MM.1S (cell line): ENCODE results near the gene IFT22.

Source experiments
- DNase-seq: peaks from one replicate; pipeline ENCODE4 v3.0.0-alpha.2; 2015
- H2AFZ ChIP-seq: fragments of 300-600 bp; sonication (generic); 2 replicates; pipeline ENCODE4 v1.6.0; 2016; ENCODE audit warnings: antibody characterized with exemption, low read length
- H3F3A ChIP-seq: fragments of 300-600 bp; sonication (generic); 2 replicates; pipeline ENCODE4 v1.6.1; 2016; ENCODE audit warnings: mild to moderate bottlenecking, antibody characterized with exemption, low read length, moderate library complexity, mixed read lengths; ENCODE audit not compliant: insufficient read depth
- H3K27ac ChIP-seq: fragments of 300-600 bp; sonication (generic); 2 replicates; pipeline ENCODE4 v1.5.1; 2016; ENCODE audit warnings: mild to moderate bottlenecking, low read length
- H3K27me3 ChIP-seq: fragments of 300-600 bp; sonication (generic); replicated peaks from 2 replicates; pipeline ENCODE4 v1.6.0; 2016; ENCODE audit warnings: low read length; ENCODE audit not compliant: insufficient read depth
- H3K36me3 ChIP-seq: fragments of 300-600 bp; sonication (generic); replicated peaks from 2 replicates; pipeline ENCODE4 v1.6.1; 2016; ENCODE audit warnings: mild to moderate bottlenecking, low read length, mixed read lengths; ENCODE audit not compliant: insufficient read depth
- H3K4me1 ChIP-seq: fragments of 300-600 bp; sonication (generic); 2 replicates; pipeline ENCODE4 v1.6.1; 2016; ENCODE audit warnings: low read length, mixed read lengths
- H3K4me2 ChIP-seq: fragments of 300-600 bp; sonication (generic); 2 replicates; pipeline ENCODE4 v1.6.0; 2016; ENCODE audit warnings: low read depth, low read length
- H3K4me3 ChIP-seq: fragments of 300-600 bp; sonication (generic); 2 replicates; pipeline ENCODE4 v1.5.1; 2016; ENCODE audit warnings: low read length, mixed read lengths
- H3K79me2 ChIP-seq: fragments of 300-600 bp; sonication (generic); 2 replicates; pipeline ENCODE4 v1.6.1; 2016; ENCODE audit warnings: mixed run types, low read length, mixed read lengths
- H3K9ac ChIP-seq: fragments of 300-600 bp; sonication (generic); 2 replicates; pipeline ENCODE4 v1.6.1; 2016; ENCODE audit warnings: low read length, mixed read lengths
- H3K9me2 ChIP-seq: fragments of 300-600 bp; sonication (generic); replicated peaks from 2 replicates; pipeline ENCODE4 v1.6.1; 2016; ENCODE audit warnings: mild to moderate bottlenecking, low read length, mixed read lengths; ENCODE audit not compliant: insufficient read depth
- H3K9me3 ChIP-seq: fragments of 300-600 bp; sonication (generic); replicated peaks from 2 replicates; pipeline ENCODE4 v1.6.1; 2016; ENCODE audit warnings: mild to moderate bottlenecking, low read length, mixed read lengths; ENCODE audit not compliant: insufficient read depth
- H4K20me1 ChIP-seq: fragments of 300-600 bp; sonication (generic); 2 replicates; pipeline ENCODE4 v1.6.1; 2016; ENCODE audit warnings: mild to moderate bottlenecking, low read length, moderate library complexity, mixed read lengths; ENCODE audit not compliant: insufficient read depth
- CTCF ChIP-seq: fragments of 300-600 bp; sonication (generic); IDR thresholded peaks from 2 replicates; pipeline ENCODE4 v1.5.1; 2016; ENCODE audit warnings: antibody characterized with exemption, low read length, mixed read lengths
- EZH2 ChIP-seq: fragments of 300-600 bp; sonication (generic); optimal IDR thresholded peaks from 2 replicates; pipeline ENCODE3; 2017; ENCODE audit warnings: low read depth, mild to moderate bottlenecking, antibody characterized with exemption, low read length, mixed read lengths
- EZH2phosphoT487 ChIP-seq: fragments of 300-600 bp; sonication (generic); IDR thresholded peaks from 2 replicates; pipeline ENCODE4 v1.6.1; 2018; ENCODE audit warnings: antibody characterized with exemption, low read length

IFT22 gene

GRCh38 chr7:101321491-101322401, at the start of gene IFT22:
TSS of gene IFT22 (minus strand) at chr7:101321812. CDS start at chr7:101321709, 103 bp downstream.
- no peaks in the 10 kb centered on the region for H3K9me2 ChIP-seq
- H3K9ac ChIP-seq, result peak within 1 kb of the TSS; percentile 45; the same call in 1 of the 2 replicates
- H3K79me2 ChIP-seq, result no peaks in the 10 kb centered on the region
- 0 out of 2 replicates have a peak, but pooled peaks have one; percentile 5 for TF ChIP-seq CTCF
- TF ChIP-seq EZH2phosphoT487, result no peak
- 0 out of 2 replicates have a peak, but pooled peaks cover 3% of the 10 kb centered on the region for H3K4me1 ChIP-seq
- peak within 1 kb of the TSS; percentile 82 for H3K4me2 ChIP-seq
- H3F3A ChIP-seq, result no peaks in the 10 kb centered on the region
- no peaks in the 10 kb centered on the region for H3K36me3 ChIP-seq
- H3K9me3 ChIP-seq, result no peaks in the 10 kb centered on the region
- H3K4me3 ChIP-seq, result peak within 1 kb of the TSS; percentile 77
- H4K20me1 ChIP-seq, result no peaks in the 10 kb centered on the region
- H2AFZ ChIP-seq, result peak within 1 kb of the TSS; percentile 94
- peak; percentile 96 for DNase-seq
- peaks cover 28% of the 10 kb centered on the region for H3K27me3 ChIP-seq
- H3K27ac ChIP-seq, result no peak within 1 kb of the TSS

GRCh38 chr7:101370836-101371235, 49.2 kb upstream of the IFT22 start:
- Histone ChIP-seq H3K27me3 (peaks cover 85% of the 10 kb centered on the region), H3F3A (no peaks in the 10 kb centered on the region), H3K9me2 (no peaks in the 10 kb centered on the region), H2AFZ (no peak overlapping the region), H3K9ac (no peak overlapping the region), H3K36me3 (no peaks in the 10 kb centered on the region), H3K79me2 (no peaks in the 10 kb centered on the region), H3K4me2 (no peak overlapping the region), H3K27ac (no peak overlapping the region), H3K4me1 (no peaks in the 10 kb centered on the region), H3K4me3 (no peak overlapping the region), H3K9me3 (no peaks in the 10 kb centered on the region), H4K20me1 (no peaks in the 10 kb centered on the region)
- no peak for DNase-seq
- TF ChIP-seq EZH2, result no peak
- no peak for TF ChIP-seq EZH2phosphoT487
- TF ChIP-seq CTCF, result no peak

- Histone ChIP-seq H3K4me3 (no peak overlapping the region), H3K36me3 (no peaks in the 10 kb centered on the region), H3K9ac (no peak overlapping the region), H3K79me2 (no peaks in the 10 kb centered on the region), H3K9me3 (no peaks in the 10 kb centered on the region), H2AFZ (no peak overlapping the region), H3F3A (no peaks in the 10 kb centered on the region), H3K27ac (no peak overlapping the region), H3K27me3 (peaks cover 91% of the 10 kb centered on the region), H3K4me1 (no peaks in the 10 kb centered on the region), H3K9me2 (no peaks in the 10 kb centered on the region), H3K4me2 (no peak overlapping the region), H4K20me1 (no peaks in the 10 kb centered on the region)
- TF ChIP-seq EZH2phosphoT487 (no peak), CTCF (no peak), EZH2 (no peak)
- no peak for DNase-seq
Measured at GRCh38 chr7:101368422-101369165, 47.0 kb upstream of the IFT22 start.
